Transverse colon (tissue), 4 donors: ENCODE data around the gene PGGHG. TPM values are rescaled to one million over a fixed set of nuclear protein-coding genes. Genes with fewer than 3 reads are reported as not detected.
"Not testable (repeated sequence)": the region's sequence is repeated elsewhere in the genome, so short reads cannot be mapped to it uniquely, and the experiment has no call there.

ENCODE experiments used
- DNase-seq: peaks from one replicate; pipeline ENCODE4 v3.0.0-alpha.2; 2019
- H3K27ac ChIP-seq, 4 donors: fragments of 200-600 bp; sonication (generic); 2 replicates each; pipeline ENCODE4 v1.5.1; 2016 to 2018; ENCODE audit warnings: inconsistent platforms in 4 of 4
- H3K27me3 ChIP-seq: fragments of 200-600 bp; sonication (generic); 2 replicates; pipeline ENCODE4 v1.5.1; 2017; ENCODE audit warnings: inconsistent platforms
- H3K36me3 ChIP-seq, 4 donors: fragments of 200-600 bp; sonication (generic); 2 replicates each; pipeline ENCODE4 v1.5.1; 2017 to 2019; ENCODE audit warnings: inconsistent platforms in 4 of 4
- H3K4me1 ChIP-seq, 4 donors: fragments of 200-600 bp; sonication (generic); 2 replicates each; pipeline ENCODE4 v1.5.1; 2017 to 2020; ENCODE audit warnings: inconsistent platforms in 4 of 4
- H3K4me3 ChIP-seq, 4 donors: fragments of 200-600 bp; sonication (generic); 1 replicate in 1 of 4; 2 replicates in 3 of 4; pipeline versions ENCODE4 v1.5.1 to v1.6.1; 2017 to 2019; ENCODE audit warnings: inconsistent platforms in 4 of 4
- H3K9me3 ChIP-seq, 2 donors: fragments of 200-600 bp; sonication (generic); 2 replicates each; pipeline ENCODE4 v1.5.1; 2017 to 2019; ENCODE audit warnings: inconsistent platforms in 2 of 2
- EP300 ChIP-seq: sonication (generic); formaldehyde crosslinking; IDR thresholded peaks from one replicate; pipeline ENCODE4 v1.6.1; 2017; ENCODE audit warnings: antibody characterized with exemption, low read depth
- POLR2A ChIP-seq: fragments of 450-650 bp; IDR thresholded peaks from one replicate; pipeline ENCODE4 v1.6.1; 2016; ENCODE audit warnings: antibody characterized with exemption, mild to moderate bottlenecking, moderate library complexity
- POLR2AphosphoS5 ChIP-seq, 3 donors: sonication (generic); formaldehyde crosslinking; IDR thresholded peaks; one replicate each; pipeline ENCODE4 v1.6.1; 2016; ENCODE audit warnings: antibody characterized with exemption in 3 of 3
- WGBS, 2 donors: methylation state at CpG; one replicate each; pipeline ENCODE4 v1.1.5; 2018; ENCODE audit warnings: low coverage in 1 of 2; 5-methylcytosine and 5-hydroxymethylcytosine counted together
- in situ Hi-C, 4 donors: fragments of 200-750 bp; cut with MboI; loops; one replicate each; pipeline versions ENCODE4 v1.15.0 to v1.15.1; 2017; ENCODE audit warnings: low sequenced_read_pairs in 3 of 4, low pct_ligation_motif_present in 1 of 4, low pct_unique_long_range_greater_than_20kb in 1 of 4
- intact Hi-C: fragments of 100-400 bp; cut with DNase I; formaldehyde crosslinking; loops from one replicate; pipeline ENCODE4 v1.15.1; 2023; ENCODE audit warnings: low total_unique reads
- total RNA-seq, 4 donors: library from RNA; depleted of rRNA; stranded (reverse); fragments of >200 nt; gene quantifications; one replicate each; pipeline ENCODE4 v1.1.0, GENCODE V29; 2016
- TF ChIP-seq, protein P1 (sequence below), 5 experiments: fragments of 200-600 bp in 3 of 5; fragments of 450-650 bp in 2 of 5; sonication (generic) in 3 of 5; IDR thresholded peaks; 1 replicate in 2 of 5; 2 replicates in 3 of 5; pipeline ENCODE4 v1.5.1; 2016 to 2017; ENCODE audit warnings: antibody characterized with exemption in 5 of 5, inconsistent platforms in 3 of 5, mild to moderate bottlenecking in 2 of 5, moderate library complexity in 1 of 5

The PGGHG gene
- total RNA-seq, 4 donors from 2014 or later = 15.4 to 117 (median 30.8) TPM

DNA sequence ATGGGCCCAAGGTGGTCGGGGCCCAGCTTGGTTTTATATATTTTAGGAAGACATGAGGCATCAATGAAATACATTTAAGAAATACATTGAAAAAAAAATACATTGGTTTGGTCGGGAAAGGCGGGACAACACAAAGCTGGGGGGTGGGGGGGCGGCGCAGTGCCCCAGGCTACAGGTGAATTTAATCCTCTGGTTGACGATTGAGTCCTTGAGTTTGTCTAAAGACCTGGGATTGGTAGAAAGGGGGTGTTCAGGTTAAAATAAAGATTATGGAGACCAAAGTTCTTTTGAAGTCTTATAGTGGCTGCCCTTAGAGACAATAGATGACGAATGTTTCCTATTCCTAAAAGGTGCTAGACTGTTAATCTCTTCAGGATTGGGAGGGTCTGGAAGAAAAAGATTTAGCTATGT, 28.0 kb downstream of the PGGHG start:
- no peak for DNase-seq
- intact Hi-C loops = no loop called here
- WGBS, 2 donors = 45 to 66% methylated on average over 6 to 7 of the region's 7 CpGs

DNA sequence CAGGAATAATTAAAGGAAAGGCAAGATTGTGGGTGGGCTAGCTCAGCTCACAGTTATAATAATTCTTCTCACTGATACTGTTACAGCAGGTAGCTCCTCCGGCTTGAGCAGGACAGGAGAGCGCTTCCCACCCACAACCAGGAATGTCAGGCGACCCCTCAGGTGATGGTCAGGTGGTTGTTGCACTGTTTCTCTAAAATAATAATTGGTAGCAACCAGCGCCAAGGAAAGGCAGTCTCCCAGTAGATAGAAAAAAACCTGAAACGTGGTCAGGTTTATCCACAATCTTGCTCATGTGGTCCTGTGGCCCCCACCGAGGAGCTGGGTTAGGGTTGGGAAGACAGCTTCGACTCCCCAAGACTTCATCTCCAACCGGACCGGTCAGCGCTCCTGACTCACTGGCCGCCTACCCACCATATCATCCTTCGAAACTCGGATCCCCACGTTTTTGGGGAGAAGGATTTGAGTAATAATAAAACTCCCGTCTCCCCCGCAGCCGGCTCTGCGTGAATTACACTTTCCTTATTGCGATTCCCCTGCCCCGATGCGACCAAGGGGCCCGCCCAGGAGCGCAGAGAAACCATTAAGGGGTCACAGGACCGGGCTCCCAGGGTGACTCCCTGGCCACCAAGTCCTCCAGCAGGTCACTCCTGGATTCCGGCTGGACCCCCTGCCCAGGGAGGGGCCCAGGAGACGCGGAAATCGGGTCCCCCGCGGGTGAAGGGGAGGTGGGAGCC, 28.9 kb downstream of the PGGHG start:
- in situ Hi-C loops, DNase-seq, H3K36me3 ChIP-seq, H3K9me3 ChIP-seq, intact Hi-C loops: not testable (repeated sequence)
- H3K4me3 ChIP-seq = peak overlapping the region in 1 of 4 donors; percentile 37
- H3K27me3 ChIP-seq = peaks cover 12% of the 10 kb centered on the region
- peaks cover 13 to 43% (median 27%) of the 10 kb centered on the region in 4 donors for H3K4me1 ChIP-seq
- peak overlapping the region; percentile 88 to 90 (median 89) for H3K27ac ChIP-seq
- WGBS, 2 donors = 62% methylated on average over 10 of the region's 30 CpGs; no CpG with 5 or more reads in 1 of the 2 donors

More for the DNA sequence above, 28.0 kb downstream of the PGGHG start:
- Histone ChIP-seq H3K4me1 (peaks cover 13 to 52% (median 33%) of the 10 kb centered on the region in 4 donors), H3K9me3 (no peaks in the 10 kb centered on the region), H3K36me3 (no peaks in the 10 kb centered on the region), H3K27ac (peak overlapping the region; percentile 88 to 90 (median 89)), H3K27me3 (peaks cover 12% of the 10 kb centered on the region), H3K4me3 (peak overlapping the region in 1 of 4 donors; percentile 49)
- no peak for TF ChIP-seq EP300
- TF ChIP-seq, protein P1, sequence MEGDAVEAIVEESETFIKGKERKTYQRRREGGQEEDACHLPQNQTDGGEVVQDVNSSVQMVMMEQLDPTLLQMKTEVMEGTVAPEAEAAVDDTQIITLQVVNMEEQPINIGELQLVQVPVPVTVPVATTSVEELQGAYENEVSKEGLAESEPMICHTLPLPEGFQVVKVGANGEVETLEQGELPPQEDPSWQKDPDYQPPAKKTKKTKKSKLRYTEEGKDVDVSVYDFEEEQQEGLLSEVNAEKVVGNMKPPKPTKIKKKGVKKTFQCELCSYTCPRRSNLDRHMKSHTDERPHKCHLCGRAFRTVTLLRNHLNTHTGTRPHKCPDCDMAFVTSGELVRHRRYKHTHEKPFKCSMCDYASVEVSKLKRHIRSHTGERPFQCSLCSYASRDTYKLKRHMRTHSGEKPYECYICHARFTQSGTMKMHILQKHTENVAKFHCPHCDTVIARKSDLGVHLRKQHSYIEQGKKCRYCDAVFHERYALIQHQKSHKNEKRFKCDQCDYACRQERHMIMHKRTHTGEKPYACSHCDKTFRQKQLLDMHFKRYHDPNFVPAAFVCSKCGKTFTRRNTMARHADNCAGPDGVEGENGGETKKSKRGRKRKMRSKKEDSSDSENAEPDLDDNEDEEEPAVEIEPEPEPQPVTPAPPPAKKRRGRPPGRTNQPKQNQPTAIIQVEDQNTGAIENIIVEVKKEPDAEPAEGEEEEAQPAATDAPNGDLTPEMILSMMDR (IDR thresholded peaks at IDR 0.05) = no peak
- no peak for TF ChIP-seq POLR2A
- TF ChIP-seq POLR2AphosphoS5 (IDR thresholded peaks at IDR 0.05) = no peak
- in situ Hi-C loops = no loop called here

DNA sequence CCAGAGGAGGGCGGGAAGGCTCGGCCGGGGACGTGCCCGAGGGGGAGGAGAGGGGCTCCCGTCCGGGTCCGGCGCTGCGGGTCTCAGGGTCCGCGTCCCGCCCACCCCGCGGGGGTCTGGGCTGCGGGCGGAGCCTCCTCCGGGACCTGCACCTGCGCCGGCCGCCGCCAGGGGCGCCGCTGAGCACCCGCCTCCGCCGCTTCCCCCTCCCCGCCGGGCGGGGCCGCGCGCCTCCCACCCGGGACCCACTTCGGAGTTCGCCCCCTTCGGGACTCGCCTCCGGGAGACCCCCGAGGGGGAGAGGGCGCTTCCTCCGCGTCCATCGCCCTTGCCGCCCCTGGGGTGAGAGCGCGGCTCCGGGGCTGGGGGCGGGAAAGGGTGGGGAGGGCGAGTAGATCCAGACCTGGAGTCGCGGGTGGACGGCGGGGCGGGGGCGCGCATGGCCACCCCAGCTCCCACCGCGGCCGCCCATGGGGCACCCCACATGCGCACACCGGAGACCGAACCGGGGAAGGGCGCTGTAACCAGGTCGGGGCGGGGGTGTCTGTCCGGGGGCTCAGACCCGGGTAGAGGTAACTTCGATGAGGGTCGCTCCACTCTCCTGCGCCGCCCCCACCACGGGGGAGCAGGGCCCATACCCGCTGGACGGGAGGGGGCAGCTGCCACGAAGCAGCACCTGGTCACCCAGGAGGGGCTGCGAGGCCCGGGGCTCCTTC, 29.6 kb downstream of the PGGHG start:
- Histone ChIP-seq H3K4me1 (peaks cover 5 to 35% (median 20%) of the 10 kb centered on the region in 4 donors), H3K4me3 (peak overlapping the region; percentile 39 to 69 (median 55)), H3K27me3 (peaks cover 12% of the 10 kb centered on the region), H3K27ac (peak overlapping the region; percentile 88 to 97 (median 94))
- H3K9me3 ChIP-seq, intact Hi-C loops, H3K36me3 ChIP-seq, in situ Hi-C loops, DNase-seq: not testable (repeated sequence)
- 4% methylated on average over 5 of the region's 79 CpGs; no CpG with 5 or more reads in 1 of the 2 donors for WGBS, 2 donors

DNA sequence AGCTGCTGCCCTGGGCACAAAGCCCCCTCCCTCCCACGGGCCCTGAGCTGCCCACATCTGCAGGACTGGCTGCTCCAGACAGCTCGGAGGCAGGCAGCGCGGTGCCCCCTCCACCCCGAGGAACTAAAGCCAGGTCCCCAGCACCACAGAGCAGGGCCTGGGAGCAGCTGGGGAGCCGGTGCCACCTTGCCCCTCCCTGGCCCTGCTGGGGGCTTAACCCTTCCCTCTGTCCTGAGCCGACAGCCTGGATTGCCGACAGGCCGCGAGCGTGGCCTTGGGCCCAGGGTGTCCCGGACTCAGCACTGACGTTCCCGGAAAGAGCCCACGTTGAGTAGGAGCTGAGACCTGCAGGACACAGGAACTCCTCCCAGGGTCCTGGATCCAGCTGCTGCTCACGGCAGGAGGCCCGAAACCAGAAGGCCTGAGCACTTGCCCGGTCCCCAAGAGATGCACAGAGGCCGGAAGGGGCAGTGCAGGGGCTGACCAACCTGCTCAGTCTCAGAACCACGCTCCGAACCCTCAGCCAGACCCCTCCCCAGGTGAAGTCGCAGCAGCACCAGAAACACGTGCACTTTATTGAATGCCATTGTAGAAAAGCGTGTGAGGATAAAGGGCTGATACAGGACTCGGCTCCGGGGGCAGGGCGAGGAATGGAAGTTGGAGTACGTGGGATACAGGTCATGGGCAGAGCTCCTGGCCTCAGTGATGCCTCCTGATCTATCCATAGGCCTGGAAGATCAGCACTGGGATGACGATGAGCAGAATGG, 30.4 kb downstream of the PGGHG start:
- H3K36me3 ChIP-seq, DNase-seq, in situ Hi-C loops, H3K9me3 ChIP-seq, intact Hi-C loops: not testable (repeated sequence)
- Histone ChIP-seq H3K27ac (peak overlapping the region; percentile 85 to 97 (median 94)), H3K4me3 (peak overlapping the region; percentile 44 to 71 (median 68)), H3K4me1 (peaks cover 4 to 40% (median 21%) of the 10 kb centered on the region in 4 donors), H3K27me3 (peaks cover 12% of the 10 kb centered on the region)
- TF ChIP-seq, protein P1 (IDR thresholded peaks at IDR 0.05) = peak in 1 of 5 experiments; percentile 43
- 29 to 37% methylated on average over 2 to 11 of the region's 29 CpGs for WGBS, 2 donors

DNA sequence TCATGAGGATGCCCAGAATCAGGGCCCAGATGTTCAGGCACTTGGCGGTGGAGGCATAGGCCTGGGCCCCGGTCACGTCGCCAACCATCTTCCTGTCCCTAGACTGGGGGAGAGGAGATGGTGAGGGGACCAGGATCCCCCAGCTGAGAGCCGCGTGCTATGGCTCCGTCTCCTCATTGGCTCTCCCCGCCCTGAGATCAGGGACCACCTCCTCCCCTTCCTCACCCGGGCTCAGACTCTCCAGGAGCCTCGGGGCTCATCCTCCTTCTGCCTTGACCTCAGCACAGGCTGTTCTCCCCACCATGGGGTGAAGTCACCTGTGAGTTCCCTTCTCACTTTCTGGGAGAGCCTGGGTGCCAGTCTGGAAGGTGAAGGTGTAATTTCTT, 31.0 kb downstream of the PGGHG start:
- Histone ChIP-seq H3K4me3 (peak overlapping the region; percentile 66 to 71 (median 68)), H3K4me1 (peaks cover 9 to 44% (median 27%) of the 10 kb centered on the region in 4 donors), H3K27me3 (peaks cover 12% of the 10 kb centered on the region), H3K27ac (peak overlapping the region; percentile 85 to 97 (median 94))
- DNase-seq, in situ Hi-C loops, intact Hi-C loops, H3K36me3 ChIP-seq, H3K9me3 ChIP-seq: not testable (repeated sequence)
- 25% methylated on average over 6 of the region's 10 CpGs; no CpG with 5 or more reads in 1 of the 2 donors for WGBS, 2 donors
